A673 (cell line): ENCODE results near the gene ITPR3. TPM values are rescaled to one million over a fixed set of nuclear protein-coding genes. Genes with fewer than 3 reads are reported as not detected.

Experiments
- BruUV-seq: library from RNA; stranded (reverse); fragments of 400-500 nt; replicated peaks from 2 replicates; lab custom pipeline; 2021; lab: Mats Ljungman, UMichigan
- CTCF ChIA-PET: fragments of 300-600 bp; sonication (Branson Sonifier 250); formaldehyde crosslinking; loops from one replicate; lab custom pipeline; 2022; ENCODE audit warnings: antibody characterized with exemption; lab: Charles Lee
- POLR2A ChIA-PET: fragments of 300-600 bp; sonication (Branson Sonifier 250); formaldehyde crosslinking; loops from one replicate; lab custom pipeline; 2022; ENCODE audit warnings: antibody characterized with exemption; ENCODE audit not compliant: low non-redundant PET; lab: Charles Lee
- DNase-seq: peaks from one replicate; pipeline ENCODE4 v3.0.0-alpha.2; 2015; ENCODE audit warnings: low spot score
- H3K27ac ChIP-seq: fragments of 200-600 bp; sonication (generic); 2 replicates; pipeline ENCODE4 v1.5.1; 2016; ENCODE audit warnings: mixed run types, low read depth, mild to moderate bottlenecking, mixed read lengths, antibody characterized with exemption, low read length; ENCODE audit not compliant: poor library complexity, severe bottlenecking
- H3K27me3 ChIP-seq: fragments of 200-600 bp; sonication (generic); replicated peaks from 2 replicates; pipeline ENCODE4 v1.6.1; 2017; ENCODE audit warnings: mixed run types, low read depth, mild to moderate bottlenecking, mixed read lengths, antibody characterized with exemption, low read length; ENCODE audit not compliant: insufficient read depth, poor library complexity
- H3K36me3 ChIP-seq: fragments of 200-600 bp; sonication (generic); 2 replicates; pipeline ENCODE4 v1.6.1; 2016; ENCODE audit warnings: mixed run types, mild to moderate bottlenecking, mixed read lengths, antibody characterized with exemption, low read length; ENCODE audit not compliant: insufficient read depth, poor library complexity, severe bottlenecking
- H3K4me1 ChIP-seq: fragments of 200-600 bp; sonication (generic); 2 replicates; pipeline ENCODE4 v1.6.1; 2017; ENCODE audit warnings: mixed run types, mild to moderate bottlenecking, mixed read lengths, antibody characterized with exemption, low read length; ENCODE audit not compliant: insufficient read depth, poor library complexity, severe bottlenecking
- H3K4me3 ChIP-seq: fragments of 200-600 bp; sonication (generic); 2 replicates; pipeline ENCODE4 v1.5.1; 2016; ENCODE audit warnings: low read depth, mixed run types, mild to moderate bottlenecking, mixed read lengths, low read length; ENCODE audit not compliant: poor library complexity, severe bottlenecking
- H3K9me3 ChIP-seq: fragments of 200-600 bp; sonication (generic); 2 replicates; pipeline ENCODE4 v1.6.1; 2016; ENCODE audit warnings: mixed run types, low read depth, mild to moderate bottlenecking, mixed read lengths, antibody characterized with exemption, low read length; ENCODE audit not compliant: poor library complexity, severe bottlenecking
- CTCF ChIP-seq: fragments of 300-800, 200-600 bp; sonication (generic); conservative IDR thresholded peaks from 2 replicates; pipeline ENCODE4 v1.5.1; 2017; ENCODE audit warnings: low read depth, mild to moderate bottlenecking, antibody characterized with exemption, low read length, moderate library complexity, mixed read lengths
- EZH2 ChIP-seq: fragments of 200-600 bp; sonication (generic); IDR thresholded peaks from 2 replicates; pipeline ENCODE4 v1.6.1; 2017; ENCODE audit warnings: borderline replicate concordance, low read depth, mild to moderate bottlenecking, mixed read lengths, antibody characterized with exemption, low read length; ENCODE audit not compliant: poor library complexity, severe bottlenecking
- intact Hi-C: fragments of 100-400 bp; cut with micrococcal nuclease; formaldehyde crosslinking; loops from one replicate; pipeline ENCODE4 v1.10.0; 2022; ENCODE audit not compliant: unreplicated experiment
- total RNA-seq: library from RNA; stranded (reverse); gene quantifications from 2 replicates; pipeline ENCODE4 v1.2.3, GENCODE V29; 2021

The ITPR3 gene
- total RNA-seq, 1 experiment from 2014 or later, result 27.8 TPM

DNA sequence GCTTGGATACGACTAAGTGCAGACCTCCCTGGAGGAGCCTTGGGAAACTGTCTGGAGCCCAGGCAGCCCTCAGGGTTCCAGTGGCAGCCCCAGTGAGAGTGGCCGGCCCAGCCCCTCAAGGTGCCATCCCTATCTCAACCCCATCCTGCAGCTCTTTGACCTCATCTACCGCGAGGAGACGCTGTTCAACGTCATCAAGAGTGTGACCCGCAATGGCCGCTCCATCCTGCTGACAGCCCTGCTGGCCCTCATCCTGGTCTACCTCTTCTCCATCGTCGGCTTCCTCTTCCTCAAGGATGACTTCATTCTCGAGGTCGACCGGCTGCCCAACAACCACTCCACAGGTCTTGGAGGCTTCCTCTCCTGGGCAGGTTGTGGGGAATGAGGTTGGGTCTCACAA, 69.6 kb downstream of the ITPR3 start:
- no peak overlapping the region for H3K27ac ChIP-seq
- no TSS peak for BruUV-seq
- ChIA-PET POLR2A (no interaction called here), CTCF (no interaction called here)
- H3K4me3 ChIP-seq, result no peak overlapping the region
- H3K27me3 ChIP-seq, result no peaks in the 10 kb centered on the region
- no peak for TF ChIP-seq CTCF
- H3K9me3 ChIP-seq, result no peaks in the 10 kb centered on the region
- H3K36me3 ChIP-seq, result peaks cover 40% of the 10 kb centered on the region
- peaks cover 23% of the 10 kb centered on the region for H3K4me1 ChIP-seq
- no peak for DNase-seq
- intact Hi-C loops, result no loop called here

GRCh38 chr6:33691456-33692077, 70.4 kb downstream of the ITPR3 start:
- peaks cover 43% of the 10 kb centered on the region for H3K36me3 ChIP-seq
- intact Hi-C loops, result no loop called here

DNA sequence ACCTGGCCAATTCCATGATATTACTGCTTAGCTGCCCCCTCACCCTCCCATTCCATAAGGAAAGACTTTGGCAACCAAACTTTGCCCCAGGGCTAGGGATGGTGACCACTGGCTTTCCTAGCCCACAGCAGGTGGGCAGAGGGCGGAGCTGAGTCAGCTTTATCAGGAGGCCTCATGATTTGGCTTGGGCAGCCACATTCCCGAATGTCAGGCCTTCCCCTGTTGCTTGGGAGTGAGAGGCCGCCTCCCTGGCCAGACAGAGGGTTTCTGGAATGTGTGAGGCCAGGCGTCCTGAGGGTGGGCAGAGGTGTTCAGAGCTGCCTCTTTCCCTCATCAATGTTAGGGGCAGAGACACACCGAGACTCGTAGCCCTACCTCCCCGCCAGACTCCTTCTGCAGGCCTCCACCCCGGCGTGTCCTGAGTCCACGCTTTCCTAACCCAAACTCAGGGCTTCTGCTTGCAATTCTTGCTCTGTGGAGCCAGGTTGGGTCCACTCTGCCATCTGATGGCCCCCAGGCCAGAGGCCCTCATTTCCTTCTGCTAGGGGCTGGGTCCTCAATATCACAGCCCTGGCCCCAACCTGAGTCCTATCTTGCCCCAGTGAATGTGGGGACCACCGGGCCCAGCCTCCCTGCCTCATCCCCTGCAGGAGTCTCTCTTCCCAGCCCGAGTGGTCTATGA, 71.1 kb downstream of the ITPR3 start:
- CTCF ChIA-PET, result no interaction called here
- Histone ChIP-seq H3K27me3 (no peaks in the 10 kb centered on the region), H3K27ac (no peak overlapping the region), H3K4me1 (peaks cover 37% of the 10 kb centered on the region), H3K36me3 (peaks cover 43% of the 10 kb centered on the region), H3K4me3 (no peak overlapping the region), H3K9me3 (no peaks in the 10 kb centered on the region)
- no peak for TF ChIP-seq CTCF
- TF ChIP-seq EZH2, result no peak
- intact Hi-C loops, result no loop called here
- no TSS peak for BruUV-seq
- POLR2A ChIA-PET, result no interaction called here
- no peak for DNase-seq

More at GRCh38 chr6:33691456-33692077, 70.4 kb downstream of the ITPR3 start:
- BruUV-seq, result no TSS peak
- H3K27me3 ChIP-seq, result no peaks in the 10 kb centered on the region
- no peaks in the 10 kb centered on the region for H3K9me3 ChIP-seq
- DNase-seq, result no peak
- no peak overlapping the region for H3K27ac ChIP-seq
- H3K4me1 ChIP-seq, result peaks cover 31% of the 10 kb centered on the region
- TF ChIP-seq EZH2 (no peak), CTCF (no peak)
- ChIA-PET CTCF (no interaction called here), POLR2A (no interaction called here)
- no peak overlapping the region for H3K4me3 ChIP-seq
